Gastroesophageal sphincter (tissue), 4 donors: Measurements from ENCODE around the gene ARL6IP4. TPM values are rescaled to one million over a fixed set of nuclear protein-coding genes. Genes with fewer than 3 reads are reported as not detected.

ENCODE experiments used
- ATAC-seq: fragments of 150-250 bp; one replicate; pipeline ENCODE4 v1.9.1; 2016; ENCODE audit warnings: mild to moderate bottlenecking, moderate library complexity
- H3K27ac ChIP-seq, 4 donors: fragments of 200-600 bp; sonication (generic) in 3 of 4; 1 replicate in 3 of 4; 2 replicates in 1 of 4; pipeline ENCODE4 v1.5.1; 2016 to 2019
- H3K27me3 ChIP-seq: fragments of 200-600 bp; sonication (generic); one replicate; pipeline ENCODE4 v1.5.1; 2019
- H3K36me3 ChIP-seq, 2 donors: fragments of 200-600 bp; sonication (generic); one replicate each; pipeline ENCODE4 v1.5.1; 2019; ENCODE audit warnings: control low read depth in 1 of 2
- H3K4me1 ChIP-seq, 3 donors: fragments of 200-600 bp; sonication (generic); 1 replicate in 2 of 3; 2 replicates in 1 of 3; pipeline ENCODE4 v1.5.1; 2016 to 2019; ENCODE audit warnings: control low read depth in 2 of 3
- H3K4me3 ChIP-seq, 2 donors: fragments of 200-600 bp; sonication (generic); one replicate each; pipeline ENCODE4 v1.5.1; 2019; ENCODE audit warnings: mild to moderate bottlenecking in 1 of 2, moderate library complexity in 1 of 2
- H3K9me3 ChIP-seq, 3 donors: fragments of 200-600 bp; sonication (generic); one replicate each; pipeline ENCODE4 v1.5.1; 2017 to 2019; ENCODE audit warnings: control low read depth in 2 of 3
- CTCF ChIP-seq, 4 experiments: fragments of 200-600 bp in 2 of 4; fragments of 450-650 bp in 2 of 4; sonication (generic) in 1 of 4; IDR thresholded peaks; one replicate each; pipeline ENCODE4 v1.5.1; 2017 to 2019; ENCODE audit warnings: antibody characterized with exemption in 4 of 4, mild to moderate bottlenecking in 2 of 4, moderate library complexity in 2 of 4
- EP300 ChIP-seq: sonication (generic); formaldehyde crosslinking; IDR thresholded peaks from one replicate; pipeline ENCODE4 v1.6.1; 2017; ENCODE audit warnings: antibody characterized with exemption, mild to moderate bottlenecking
- POLR2A ChIP-seq, 2 donors: fragments of 450-650 bp; IDR thresholded peaks; one replicate each; pipeline ENCODE4 v1.6.1; 2017; ENCODE audit warnings: antibody characterized with exemption in 2 of 2, mild to moderate bottlenecking in 2 of 2, moderate library complexity in 1 of 2
- POLR2AphosphoS5 ChIP-seq: sonication (generic); formaldehyde crosslinking; IDR thresholded peaks from one replicate; pipeline ENCODE4 v1.6.1; 2017; ENCODE audit warnings: antibody characterized with exemption
- WGBS, 2 donors: methylation state at CpG; one replicate each; pipeline ENCODE4 v1.1.5; 2018; ENCODE audit warnings: low coverage in 1 of 2; 5-methylcytosine and 5-hydroxymethylcytosine counted together
- small RNA-seq, 4 donors: library from RNA; depleted of rRNA; stranded (forward); fragments of <200 nt; gene quantifications; one replicate each; pipeline ENCODE3, GENCODE V24; 2016
- total RNA-seq, 4 donors: library from RNA; depleted of rRNA; stranded (reverse); fragments of >200 nt; gene quantifications; one replicate each; pipeline ENCODE4 v1.1.0, GENCODE V29; 2016

The ARL6IP4 gene
- total RNA-seq, 4 donors from 2014 or later: 251 to 343 (median 302) TPM

DNA sequence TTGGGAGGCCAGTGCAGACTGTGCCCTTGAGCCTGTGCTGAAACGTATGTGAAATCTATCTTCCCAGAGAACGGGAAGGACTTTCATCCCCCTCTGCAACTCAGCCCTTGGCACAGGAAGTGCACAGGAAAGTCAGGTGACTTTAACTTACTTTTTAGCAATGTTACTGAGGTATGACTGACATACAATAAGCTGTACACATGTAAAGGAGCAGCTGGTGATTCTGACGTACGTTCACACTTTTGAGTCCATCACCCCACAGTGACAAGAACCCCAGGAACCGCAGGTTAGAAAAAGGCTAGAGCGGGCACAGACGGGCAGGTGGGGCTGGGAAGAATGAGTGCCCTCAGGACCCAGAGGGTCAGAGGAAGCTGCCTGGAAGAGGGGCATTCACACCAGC, 48.0 kb downstream of the ARL6IP4 start:
- H3K27ac ChIP-seq: no peak overlapping the region
- H3K36me3 ChIP-seq: peaks cover 0 to 79% of the 10 kb centered on the region in 2 donors
- H3K9me3 ChIP-seq: no peaks in the 10 kb centered on the region
- H3K4me3 ChIP-seq: no peak overlapping the region
- H3K4me1 ChIP-seq: no peaks in the 10 kb centered on the region
- no peak for ATAC-seq
- no peaks in the 10 kb centered on the region for H3K27me3 ChIP-seq
- TF ChIP-seq POLR2AphosphoS5 (no peak), CTCF (IDR thresholded peaks at IDR 0.05) (no peak), EP300 (no peak), POLR2A (IDR thresholded peaks at IDR 0.05) (no peak)
- 87 to 93% methylated on average over 3 to 5 of the region's 7 CpGs for WGBS, 2 donors

DNA sequence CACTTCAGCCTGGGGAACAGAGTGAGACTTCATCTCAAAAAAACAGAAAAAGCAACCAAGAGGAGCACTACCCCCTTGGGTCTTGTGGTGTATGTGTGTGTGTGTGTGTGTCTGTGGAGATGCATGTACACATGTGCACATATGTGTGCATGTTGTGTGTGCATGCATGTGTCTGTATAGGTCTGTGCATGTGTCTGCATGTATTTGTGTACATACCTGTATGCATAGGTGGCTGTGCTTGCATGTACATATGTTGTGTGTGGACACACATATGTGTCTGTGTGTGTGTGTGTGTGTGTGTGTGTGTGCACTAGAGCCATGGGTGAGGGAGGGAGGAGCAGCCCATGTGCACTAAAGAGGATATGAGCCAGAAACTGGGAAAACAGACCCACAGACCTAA, 49.1 kb downstream of the ARL6IP4 start:
- no peak for ATAC-seq
- Histone ChIP-seq H3K36me3 (peaks cover 0 to 89% of the 10 kb centered on the region in 2 donors), H3K27ac (no peak overlapping the region), H3K27me3 (no peaks in the 10 kb centered on the region), H3K4me1 (peaks cover 0 to 8% (median 0%) of the 10 kb centered on the region in 3 donors), H3K9me3 (no peaks in the 10 kb centered on the region), H3K4me3 (no peak overlapping the region)
- TF ChIP-seq EP300 (no peak), CTCF (IDR thresholded peaks at IDR 0.05) (no peak), POLR2A (IDR thresholded peaks at IDR 0.05) (no peak), POLR2AphosphoS5 (no peak)

GRCh38 chr12:123030686-123031085, 50.2 kb downstream of the ARL6IP4 start:
- Histone ChIP-seq H3K27me3 (no peaks in the 10 kb centered on the region), H3K4me3 (no peak overlapping the region), H3K27ac (no peak overlapping the region), H3K36me3 (peaks cover 0 to 85% of the 10 kb centered on the region in 2 donors), H3K4me1 (peaks cover 0 to 15% (median 0%) of the 10 kb centered on the region in 3 donors), H3K9me3 (no peaks in the 10 kb centered on the region)
- WGBS, 2 donors: 69 to 80% methylated on average over 1 of the region's 1 CpG
- ATAC-seq: no peak
- TF ChIP-seq POLR2AphosphoS5 (peak; percentile 19), EP300 (no peak)

DNA sequence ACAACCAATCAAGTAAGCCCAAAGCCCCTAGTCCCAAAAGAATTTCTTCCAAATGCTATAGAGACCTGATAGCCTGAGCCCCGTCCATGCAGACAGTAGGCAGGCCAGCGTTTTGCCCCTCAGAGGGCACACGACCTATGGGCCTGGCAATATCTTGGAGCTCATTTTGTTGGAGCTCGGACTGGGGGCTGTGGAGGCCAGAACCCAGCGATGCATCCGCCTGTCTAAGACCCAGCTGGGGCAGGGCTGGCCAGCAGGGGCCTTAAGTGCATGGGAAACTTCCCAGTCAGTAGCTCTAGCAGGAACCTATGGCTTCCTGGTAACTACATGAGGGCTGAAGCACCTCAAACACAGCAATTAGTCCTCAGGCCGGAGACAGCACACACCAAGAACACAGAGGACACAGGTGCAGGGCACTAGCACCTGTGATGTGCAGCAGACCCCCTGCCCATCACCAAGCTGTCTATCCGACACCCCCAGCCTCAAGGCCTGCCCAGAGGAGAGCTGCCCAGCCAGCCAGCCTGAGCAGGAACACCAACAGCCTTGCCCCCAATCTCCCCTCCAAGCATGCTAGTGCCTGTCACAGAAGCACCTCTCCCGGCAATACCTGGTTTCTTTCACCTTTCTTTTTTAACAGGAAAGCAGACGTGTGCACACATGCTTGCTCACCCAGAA, 50.8 kb downstream of the ARL6IP4 start:
- TF ChIP-seq CTCF (IDR thresholded peaks at IDR 0.05) (no peak), EP300 (no peak), POLR2A (IDR thresholded peaks at IDR 0.05) (no peak), POLR2AphosphoS5 (no peak)
- no peak overlapping the region for H3K27ac ChIP-seq
- H3K4me3 ChIP-seq: no peak overlapping the region
- no peaks in the 10 kb centered on the region for H3K27me3 ChIP-seq
- 57 to 60% methylated on average over 1 of the region's 10 CpGs for WGBS, 2 donors
- H3K9me3 ChIP-seq: no peaks in the 10 kb centered on the region
- peaks cover 0 to 79% of the 10 kb centered on the region in 2 donors for H3K36me3 ChIP-seq
- ATAC-seq: no peak
- H3K4me1 ChIP-seq: peaks cover 0 to 21% (median 0%) of the 10 kb centered on the region in 3 donors

Small RNAs within 50 kb of the gene (small RNA-seq; reads per million reads assigned to genes)
- gene ARL6IP4: 0 reads per million in 4 donors
- 0 reads per million in 4 donors for gene MIR4304

Other genes starting within 250 kb of the ARL6IP4 start
- gene HCAR1, start 249.8 kb upstream of the ARL6IP4 start, total RNA-seq: under 1 TPM in 3 of 4 donors, not detected in 1; 0.08 to 0.27 (median 0.16) TPM
- gene DENR, start 227.9 kb upstream of the ARL6IP4 start, total RNA-seq: 10 to 100 TPM; 22.9 to 31.5 (median 23.9) TPM
- 1 to 10 TPM in 1 of 4 donors, under 1 TPM in 3; 0.23 to 1.2 (median 0.61) TPM for gene CCDC62, start 206.1 kb upstream of the ARL6IP4 start, total RNA-seq
- 10 to 100 TPM; 10.2 to 32.5 (median 23.9) TPM for gene HIP1R, start 145.2 kb upstream of the ARL6IP4 start, total RNA-seq
- gene VPS37B, start 84.6 kb upstream of the ARL6IP4 start, total RNA-seq: 10 to 100 TPM; 23.4 to 47.4 (median 29.3) TPM
- 1 to 10 TPM; 2.3 to 8.4 (median 3.5) TPM for gene ABCB9, start 14.2 kb upstream of the ARL6IP4 start, total RNA-seq
- 10 to 100 TPM in 1 of 4 donors, 1 to 10 TPM in 3; 7.3 to 10.7 (median 8.3) TPM for gene OGFOD2, start 5.4 kb upstream of the ARL6IP4 start, total RNA-seq
- 10 to 100 TPM in 3 of 4 donors, 1 to 10 TPM in 1; 9.9 to 20.4 (median 16.4) TPM for gene PITPNM2, start 170.4 kb downstream of the ARL6IP4 start, total RNA-seq